HepG2 (cell line): ENCODE measurements around the gene MPPE1. TPM values are rescaled to one million over a fixed set of nuclear protein-coding genes. Genes with fewer than 3 reads are reported as not detected.

Source experiments
- MAFG ChIP-seq: sonication (generic); formaldehyde crosslinking; IDR thresholded peaks from 2 replicates; pipeline ENCODE4 v1.5.1; 2020; ENCODE audit warnings: mild to moderate bottlenecking, missing genetic modification reagents
- MTA1 ChIP-seq: sonication (generic); formaldehyde crosslinking; IDR thresholded peaks from 2 replicates; pipeline ENCODE4 v1.4.0; 2020; ENCODE audit warnings: missing genetic modification reagents, mild to moderate bottlenecking, borderline replicate concordance
- NRL ChIP-seq: sonication (generic); formaldehyde crosslinking; IDR thresholded peaks from 2 replicates; pipeline ENCODE4 v1.5.0; 2020; ENCODE audit warnings: missing genetic modification reagents, mild to moderate bottlenecking, moderate library complexity, borderline replicate concordance
- PCBP1 ChIP-seq: fragments of 200-400 bp; formaldehyde crosslinking; IDR thresholded peaks from 2 replicates; pipeline ENCODE4 v1.6.1; 2017; ENCODE audit warnings: mild to moderate bottlenecking, low read depth, low read length, borderline replicate concordance
- PRMT3 ChIP-seq: sonication (generic); formaldehyde crosslinking; IDR thresholded peaks from 2 replicates; pipeline ENCODE4 v1.8.1; 2022; ENCODE audit warnings: low read depth, mild to moderate bottlenecking, moderate library complexity, missing genetic modification reagents, borderline replicate concordance
- RFXAP ChIP-seq: sonication (generic); formaldehyde crosslinking; IDR thresholded peaks from 2 replicates; pipeline ENCODE4 v1.4.0; 2020; ENCODE audit warnings: missing genetic modification reagents, borderline replicate concordance
- RNF2 ChIP-seq: fragments of 450-650 bp; conservative IDR thresholded peaks from 2 replicates; pipeline ENCODE4 v1.6.1; 2016; ENCODE audit warnings: low read depth
- SIX4 ChIP-seq: sonication (generic); formaldehyde crosslinking; IDR thresholded peaks from 2 replicates; pipeline ENCODE4 v1.4.0; 2020; ENCODE audit warnings: missing genetic modification reagents
- TAF1 ChIP-seq: sonication (generic); formaldehyde crosslinking; IDR thresholded peaks from 2 replicates; pipeline ENCODE4 v1.4.0; 2020; ENCODE audit warnings: missing genetic modification reagents
- TCF12 ChIP-seq, 2 experiments: fragments of 450-650 bp in 1 of 2; sonication (generic) in 1 of 2; formaldehyde crosslinking in 1 of 2; IDR thresholded peaks; 2 replicates each; pipeline versions ENCODE4 v1.6.1 to v1.8.0; 2017 to 2022; ENCODE audit warnings: antibody characterized with exemption in 1 of 2, mild to moderate bottlenecking in 1 of 2, missing genetic modification reagents in 1 of 2, moderate library complexity in 1 of 2
- ZNF530 ChIP-seq: sonication (generic); formaldehyde crosslinking; IDR thresholded peaks from 2 replicates; pipeline ENCODE4 v1.5.0; 2020; ENCODE audit warnings: low read depth, mild to moderate bottlenecking, missing genetic modification reagents
- polyA plus RNA-seq, 8 experiments: library from polyadenylated mRNA; depleted of rRNA in 3 of 8; stranded (reverse) in 7 of 8; unstranded in 1 of 8; fragments of >200 nt; fragmentation: Illumina TruSeq in 4 of 8; extraction: Trizol in 4 of 8; gene quantifications; 2 replicates each; pipeline versions ENCODE4 v1.2.1 to v1.2.3, GENCODE V29; 2011 to 2016; ENCODE audit warnings: low read depth in 4 of 8, missing spikeins in 1 of 8, mixed read lengths in 1 of 8; ENCODE audit not compliant: insufficient read depth in 1 of 8
- total RNA-seq, 5 experiments: library from RNA; depleted of rRNA; stranded (reverse); fragments of >200 nt; fragmentation: Illumina TruSeq; extraction: Trizol; gene quantifications; 2 replicates each; pipeline ENCODE4 v1.2.3, GENCODE V29; 2016; ENCODE audit warnings: low read depth in 1 of 5
- TF ChIP-seq, protein P1 (sequence below): conservative IDR thresholded peaks from 2 replicates; pipeline ENCODE4 v1.6.1; 2018; ENCODE audit warnings: missing genetic modification reagents
- TF ChIP-seq, protein P2 (sequence below), 2 experiments: sonication (generic) in 1 of 2; formaldehyde crosslinking in 1 of 2; IDR thresholded peaks; 2 replicates each; pipeline versions ENCODE4 v1.6.1 to v1.9.0; 2014 to 2022; ENCODE audit warnings: antibody characterized with exemption in 1 of 2, borderline replicate concordance in 1 of 2, inconsistent platforms in 1 of 2, low read depth in 1 of 2, missing genetic modification reagents in 1 of 2
- TF ChIP-seq, protein P3 (sequence below): sonication (generic); formaldehyde crosslinking; IDR thresholded peaks from 2 replicates; pipeline ENCODE4 v1.4.0; 2020; ENCODE audit warnings: missing genetic modification reagents, borderline replicate concordance
- TF ChIP-seq, protein P4 (sequence below): sonication (generic); formaldehyde crosslinking; IDR thresholded peaks from 2 replicates; pipeline ENCODE4 v1.5.1; 2020; ENCODE audit warnings: missing genetic modification reagents, mild to moderate bottlenecking, borderline replicate concordance

The MPPE1 gene
- total and polyA plus RNA-seq, 2 of the 13 experiments (the other 11 are each of a cell fraction or from before 2014, with no cell fraction given): 9.6 to 11.9 TPM

DNA sequence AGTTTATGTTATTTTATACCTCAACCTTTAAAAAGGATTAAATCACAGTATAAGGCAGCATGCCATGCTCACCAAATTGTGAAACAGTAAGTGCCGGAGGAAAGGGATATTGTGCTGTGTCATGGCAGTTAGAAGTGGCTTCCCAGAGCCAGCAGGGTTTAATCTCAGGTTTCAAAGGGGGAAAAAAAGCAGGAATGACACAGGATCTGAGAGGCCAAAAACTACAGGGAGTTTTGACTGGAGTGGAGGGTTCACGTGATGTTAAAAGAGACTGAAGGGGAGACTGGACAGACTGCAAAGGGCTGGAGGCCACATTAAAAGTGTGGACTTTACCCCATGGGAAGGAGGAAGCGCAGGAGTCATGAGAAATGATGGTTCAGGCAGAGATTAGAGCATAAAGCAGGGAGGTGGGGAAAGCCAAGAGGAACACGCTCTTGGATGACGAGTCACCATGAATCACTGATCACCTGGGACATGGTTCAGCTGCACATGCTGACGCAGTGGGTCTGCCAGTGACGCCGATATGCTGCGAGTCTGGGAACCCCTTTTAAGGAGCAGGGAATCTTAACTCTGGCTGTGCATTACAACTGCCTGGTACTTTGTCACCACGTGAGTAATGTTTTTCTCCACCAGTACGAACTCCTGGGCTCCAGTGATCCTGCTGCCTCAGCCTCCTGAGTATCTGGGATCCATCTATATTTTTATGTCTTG, 50.8 kb downstream of the MPPE1 start (continued):
- TF ChIP-seq, protein P1, sequence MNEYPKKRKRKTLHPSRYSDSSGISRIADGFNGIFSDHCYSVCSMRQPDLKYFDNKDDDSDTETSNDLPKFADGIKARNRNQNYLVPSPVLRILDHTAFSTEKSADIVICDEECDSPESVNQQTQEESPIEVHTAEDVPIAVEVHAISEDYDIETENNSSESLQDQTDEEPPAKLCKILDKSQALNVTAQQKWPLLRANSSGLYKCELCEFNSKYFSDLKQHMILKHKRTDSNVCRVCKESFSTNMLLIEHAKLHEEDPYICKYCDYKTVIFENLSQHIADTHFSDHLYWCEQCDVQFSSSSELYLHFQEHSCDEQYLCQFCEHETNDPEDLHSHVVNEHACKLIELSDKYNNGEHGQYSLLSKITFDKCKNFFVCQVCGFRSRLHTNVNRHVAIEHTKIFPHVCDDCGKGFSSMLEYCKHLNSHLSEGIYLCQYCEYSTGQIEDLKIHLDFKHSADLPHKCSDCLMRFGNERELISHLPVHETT (CRISPR knock-in tag): no peak
- TF ChIP-seq PCBP1 (no peak), TAF1 (CRISPR knock-in tag) (peak; percentile 31; the same call in 1 of the 2 replicates), RNF2 (peak; percentile 41; the same call in 1 of the 2 replicates), RFXAP (CRISPR knock-in tag) (no peak), MAFG (CRISPR knock-in tag) (peak; percentile 66; the same call in 1 of the 2 replicates), NRL (no peak), MTA1 (CRISPR knock-in tag) (no peak), PRMT3 (CRISPR knock-in tag) (no peak), TCF12 (IDR thresholded peaks at IDR 0.05) (no peak), TCF12 (CRISPR knock-in tag; IDR thresholded peaks at IDR 0.05) (no peak), ZNF530 (CRISPR knock-in tag) (no peak), SIX4 (peak; percentile 95)
- TF ChIP-seq, protein P2, sequence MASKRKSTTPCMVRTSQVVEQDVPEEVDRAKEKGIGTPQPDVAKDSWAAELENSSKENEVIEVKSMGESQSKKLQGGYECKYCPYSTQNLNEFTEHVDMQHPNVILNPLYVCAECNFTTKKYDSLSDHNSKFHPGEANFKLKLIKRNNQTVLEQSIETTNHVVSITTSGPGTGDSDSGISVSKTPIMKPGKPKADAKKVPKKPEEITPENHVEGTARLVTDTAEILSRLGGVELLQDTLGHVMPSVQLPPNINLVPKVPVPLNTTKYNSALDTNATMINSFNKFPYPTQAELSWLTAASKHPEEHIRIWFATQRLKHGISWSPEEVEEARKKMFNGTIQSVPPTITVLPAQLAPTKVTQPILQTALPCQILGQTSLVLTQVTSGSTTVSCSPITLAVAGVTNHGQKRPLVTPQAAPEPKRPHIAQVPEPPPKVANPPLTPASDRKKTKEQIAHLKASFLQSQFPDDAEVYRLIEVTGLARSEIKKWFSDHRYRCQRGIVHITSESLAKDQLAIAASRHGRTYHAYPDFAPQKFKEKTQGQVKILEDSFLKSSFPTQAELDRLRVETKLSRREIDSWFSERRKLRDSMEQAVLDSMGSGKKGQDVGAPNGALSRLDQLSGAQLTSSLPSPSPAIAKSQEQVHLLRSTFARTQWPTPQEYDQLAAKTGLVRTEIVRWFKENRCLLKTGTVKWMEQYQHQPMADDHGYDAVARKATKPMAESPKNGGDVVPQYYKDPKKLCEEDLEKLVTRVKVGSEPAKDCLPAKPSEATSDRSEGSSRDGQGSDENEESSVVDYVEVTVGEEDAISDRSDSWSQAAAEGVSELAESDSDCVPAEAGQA (IDR thresholded peaks at IDR 0.05; ENCODE audit: low read depth): peak; percentile 91
- TF ChIP-seq, protein P2 (CRISPR knock-in tag; IDR thresholded peaks at IDR 0.05; ENCODE audit: borderline replicate concordance): no peak
- TF ChIP-seq, protein P3, sequence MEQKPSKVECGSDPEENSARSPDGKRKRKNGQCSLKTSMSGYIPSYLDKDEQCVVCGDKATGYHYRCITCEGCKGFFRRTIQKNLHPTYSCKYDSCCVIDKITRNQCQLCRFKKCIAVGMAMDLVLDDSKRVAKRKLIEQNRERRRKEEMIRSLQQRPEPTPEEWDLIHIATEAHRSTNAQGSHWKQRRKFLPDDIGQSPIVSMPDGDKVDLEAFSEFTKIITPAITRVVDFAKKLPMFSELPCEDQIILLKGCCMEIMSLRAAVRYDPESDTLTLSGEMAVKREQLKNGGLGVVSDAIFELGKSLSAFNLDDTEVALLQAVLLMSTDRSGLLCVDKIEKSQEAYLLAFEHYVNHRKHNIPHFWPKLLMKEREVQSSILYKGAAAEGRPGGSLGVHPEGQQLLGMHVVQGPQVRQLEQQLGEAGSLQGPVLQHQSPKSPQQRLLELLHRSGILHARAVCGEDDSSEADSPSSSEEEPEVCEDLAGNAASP (CRISPR knock-in tag): 0 out of 2 replicates have a peak, but pooled peaks have one; percentile 14
- TF ChIP-seq, protein P4, sequence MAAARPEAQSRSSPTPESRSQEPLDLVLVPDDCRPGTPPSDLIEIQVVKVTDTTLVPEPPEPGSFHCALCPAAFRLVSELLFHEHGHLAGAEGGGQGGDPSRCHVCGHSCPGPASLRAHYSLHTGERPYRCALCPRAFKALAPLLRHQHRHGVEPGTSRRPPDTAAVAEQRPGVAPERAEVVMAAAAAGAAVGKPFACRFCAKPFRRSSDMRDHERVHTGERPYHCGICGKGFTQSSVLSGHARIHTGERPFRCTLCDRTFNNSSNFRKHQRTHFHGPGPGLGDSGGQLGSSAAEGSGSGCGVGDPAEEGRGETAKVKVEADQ (CRISPR knock-in tag): no peak
